HPDE6-E6E7 (cell line): Measurements from ENCODE around the gene CLEC16A.

Experiments
- DNase-seq: peaks from one replicate; pipeline ENCODE4 v3.0.0; 2011; ENCODE audit warnings: missing footprints; ENCODE audit errors: extremely low spot score

The CLEC16A gene

DNA sequence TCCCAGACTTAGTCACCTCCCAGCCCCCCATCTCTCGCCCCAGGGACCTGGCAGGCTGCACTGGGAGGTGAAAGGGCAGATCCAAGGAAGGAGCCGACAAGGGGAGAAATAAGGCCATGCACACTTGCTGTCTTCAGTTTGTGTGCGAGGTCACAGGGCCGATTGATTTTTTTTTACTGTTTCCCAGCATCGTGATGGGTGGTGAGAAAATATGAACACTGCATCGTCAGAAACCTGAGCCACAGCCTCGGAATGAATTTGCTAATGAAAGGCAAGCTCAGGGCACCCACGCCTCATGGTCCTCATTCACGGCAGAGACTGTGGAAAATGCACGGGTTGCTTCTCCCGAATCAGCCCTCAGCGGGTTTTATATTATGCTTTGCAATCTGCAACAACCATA, 213.7 kb downstream of the CLEC16A start:
- no peak for DNase-seq

DNA sequence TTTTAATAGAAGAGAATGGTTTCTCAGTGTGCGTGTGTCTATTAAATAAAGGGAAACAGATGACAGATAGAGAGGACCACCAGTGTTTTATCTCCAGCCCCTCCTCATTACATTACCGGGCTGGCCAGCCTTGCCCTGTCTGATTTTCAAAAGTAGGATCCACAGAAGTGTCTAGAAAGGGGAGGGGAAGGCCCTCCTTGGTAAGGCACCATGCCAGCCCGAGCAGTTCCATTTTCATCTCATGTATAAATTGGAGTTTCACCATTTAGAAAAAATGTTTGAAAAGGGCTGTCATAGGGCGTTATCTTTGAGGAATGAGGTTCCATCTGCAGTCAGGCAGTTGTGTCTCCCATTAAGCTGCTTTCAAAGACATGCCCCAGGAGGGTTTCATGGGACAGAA, 214.9 kb downstream of the CLEC16A start:
- DNase-seq: no peak

DNA sequence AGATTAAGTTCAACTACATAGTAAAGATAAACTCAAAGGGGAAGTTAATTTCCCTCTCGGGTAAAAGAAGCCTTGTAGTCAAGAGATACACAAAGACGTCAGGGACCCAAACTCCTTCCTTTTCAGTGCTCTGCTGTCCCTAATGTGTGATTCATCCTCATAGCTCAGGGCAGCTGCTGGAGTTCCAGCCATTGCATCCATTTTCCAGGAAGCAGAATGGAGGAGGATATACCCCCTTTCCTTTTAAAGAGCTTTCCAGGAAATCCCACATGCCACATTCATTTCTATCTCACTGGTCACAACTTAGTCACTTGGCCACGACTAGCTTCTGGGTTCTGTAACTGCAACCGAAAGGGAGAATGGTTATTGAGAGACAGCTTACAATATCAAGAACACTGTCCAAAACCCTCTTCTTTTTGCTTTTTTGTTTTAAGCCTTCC, 216.3 kb downstream of the CLEC16A start:
- DNase-seq: no peak

DNA sequence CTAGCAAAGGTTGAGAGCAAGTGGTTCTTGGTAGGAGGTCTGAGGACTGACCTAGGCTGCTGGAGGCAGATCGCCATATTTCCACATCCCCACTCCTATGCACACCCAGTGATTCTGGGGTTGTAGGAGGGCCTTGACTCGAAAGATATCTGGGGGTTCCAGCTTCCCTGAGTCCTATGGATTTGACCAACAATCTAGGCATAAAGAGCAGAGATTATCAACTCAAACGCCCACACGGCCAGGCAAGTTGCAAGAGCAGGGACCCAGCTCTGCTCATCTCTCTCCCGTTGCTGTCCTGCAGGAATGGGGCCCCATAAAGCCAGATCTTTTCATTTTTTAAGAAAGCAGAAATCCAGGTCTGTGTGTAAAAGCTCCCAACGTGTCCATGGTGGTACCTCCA, 217.1 kb downstream of the CLEC16A start:
- DNase-seq: no peak

DNA sequence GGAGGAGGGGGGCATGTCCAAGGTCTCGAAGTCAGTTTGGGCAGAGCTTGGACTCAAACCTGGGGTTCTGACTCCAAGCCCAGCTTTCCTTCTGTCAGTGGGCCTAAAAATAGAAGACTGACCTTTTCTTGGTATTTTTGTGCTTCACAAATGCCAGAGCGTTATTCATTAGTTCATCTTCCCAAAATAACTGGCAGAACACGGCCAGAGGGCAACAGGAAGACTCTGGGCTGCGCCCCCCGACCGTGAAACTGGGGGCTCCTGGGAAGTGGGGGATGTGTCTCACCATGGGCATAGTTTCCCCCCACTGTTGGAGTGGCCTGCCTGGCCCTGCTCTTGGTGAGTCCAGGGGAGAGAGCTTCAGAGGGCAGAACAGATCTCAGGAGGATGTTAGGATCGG, 217.6 kb downstream of the CLEC16A start:
- no peak for DNase-seq

DNA sequence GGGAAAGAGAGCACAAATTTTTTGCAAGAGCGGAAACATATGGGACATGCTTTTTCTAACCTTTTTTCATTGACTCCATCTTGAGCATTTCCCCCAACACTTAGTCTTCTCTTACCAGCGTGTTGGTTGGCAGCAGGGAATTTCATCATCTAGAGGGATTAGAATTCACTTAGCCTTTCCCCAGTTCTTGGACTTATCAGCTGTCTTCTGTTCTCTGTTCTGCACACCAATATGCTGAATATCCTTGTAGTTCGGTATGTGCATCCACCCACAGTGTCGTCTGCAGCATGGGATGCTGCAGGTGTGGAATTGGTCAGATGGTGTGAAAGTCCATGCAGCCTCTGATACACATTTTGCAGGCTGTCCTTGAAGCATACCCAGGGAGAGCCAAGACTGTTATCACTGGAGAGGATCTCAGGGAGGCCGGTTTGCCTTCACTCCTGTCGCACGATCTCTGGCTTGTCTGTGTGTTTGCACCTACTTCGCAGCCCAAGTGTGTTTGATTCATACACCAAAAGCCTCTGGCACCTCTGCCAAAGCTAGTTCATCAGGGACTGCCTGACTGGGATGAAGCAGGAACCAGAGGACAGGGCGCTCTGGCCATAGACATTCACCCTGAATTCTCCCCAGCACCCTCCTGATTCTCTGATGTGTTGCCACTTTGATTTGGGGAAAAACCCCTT, 218.4 kb downstream of the CLEC16A start:
- no peak for DNase-seq

DNA sequence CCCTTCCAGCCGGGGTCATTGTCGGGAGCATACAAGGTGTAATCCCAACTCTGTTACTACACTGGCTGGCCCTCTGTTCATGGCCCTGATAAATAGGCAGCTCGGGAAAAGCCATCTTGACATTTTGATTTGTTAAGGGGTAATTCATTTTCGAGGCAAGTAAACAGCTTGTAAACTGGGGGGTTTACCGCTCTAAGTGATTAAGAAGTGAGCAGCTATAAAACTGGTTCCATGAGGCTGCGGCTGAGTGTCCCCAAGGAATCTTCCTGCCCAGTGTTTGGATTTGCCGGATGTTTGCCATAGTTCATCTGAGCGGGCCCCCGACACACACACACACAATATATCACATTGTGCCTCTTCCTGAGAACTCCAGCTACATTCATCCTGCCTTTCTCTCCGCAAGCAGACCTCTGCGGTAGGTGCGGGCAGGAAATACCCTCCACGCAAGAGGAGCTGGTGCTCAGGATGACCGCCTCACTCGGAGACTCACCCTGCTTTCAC, 219.4 kb downstream of the CLEC16A start:
- no peak for DNase-seq

DNA sequence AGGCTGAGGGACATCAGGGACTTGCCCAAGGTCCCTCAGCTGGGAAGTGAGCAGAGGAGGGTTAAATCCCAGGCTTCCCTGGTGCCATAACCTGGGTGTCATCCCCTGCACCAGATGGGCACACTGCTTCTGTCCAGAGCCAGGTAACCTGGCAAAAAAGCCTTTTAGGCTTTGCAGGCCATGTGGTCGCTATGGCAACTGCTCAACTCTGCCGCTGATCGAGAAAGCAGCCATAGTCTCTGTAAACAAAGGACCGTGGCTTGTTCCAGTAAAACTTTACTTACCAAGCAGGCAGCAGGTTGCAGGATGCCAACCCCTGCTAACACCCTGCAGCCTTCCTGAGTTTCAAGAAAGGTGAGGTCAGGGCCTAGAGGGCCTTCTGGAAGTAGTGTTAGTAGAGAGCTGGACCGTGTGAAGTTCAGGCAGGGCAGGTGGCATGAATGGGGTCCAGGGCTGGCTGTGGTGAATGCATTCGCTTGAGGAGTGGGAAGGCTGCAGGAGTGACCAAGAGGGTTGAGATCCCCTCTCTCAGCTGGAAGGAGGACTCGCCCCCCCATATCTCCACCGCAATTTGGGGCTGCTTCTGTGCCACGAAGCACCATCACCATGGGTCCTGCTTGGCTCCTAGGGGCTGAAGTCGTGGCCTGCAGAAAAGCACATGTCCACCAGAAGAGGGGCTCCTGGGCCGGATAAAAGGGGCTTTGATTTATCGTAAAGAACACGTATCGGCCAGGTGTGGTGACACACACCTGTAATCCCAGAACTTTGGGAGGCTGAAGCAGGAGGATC, 220.3 kb downstream of the CLEC16A start:
- DNase-seq: no peak

- DNase-seq: no peak
Measured at GRCh38 chr16:11165349-11165748, 221.0 kb downstream of the CLEC16A start.

GRCh38 chr16:11165894-11166665, 221.7 kb downstream of the CLEC16A start:
- DNase-seq: no peak

DNA sequence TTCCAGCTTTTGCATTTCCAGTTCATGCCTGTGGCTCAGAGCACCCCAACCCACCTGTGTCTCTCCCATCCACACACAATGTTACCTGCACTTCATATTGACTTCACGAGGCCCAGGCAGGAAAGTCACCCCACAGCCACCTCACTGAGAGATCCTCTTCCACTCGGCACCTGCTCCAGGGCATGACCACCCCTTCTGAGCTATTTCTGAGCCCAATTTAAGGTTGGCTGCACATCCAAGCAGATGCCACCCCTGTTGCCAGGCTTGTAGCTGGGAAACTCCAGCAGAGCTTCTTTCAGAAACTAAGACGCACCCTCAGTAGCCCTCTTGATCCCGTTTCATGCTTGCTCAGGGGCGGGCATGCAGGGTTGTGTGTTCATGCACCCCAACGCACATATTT, 223.2 kb downstream of the CLEC16A start:
- no peak for DNase-seq

DNA sequence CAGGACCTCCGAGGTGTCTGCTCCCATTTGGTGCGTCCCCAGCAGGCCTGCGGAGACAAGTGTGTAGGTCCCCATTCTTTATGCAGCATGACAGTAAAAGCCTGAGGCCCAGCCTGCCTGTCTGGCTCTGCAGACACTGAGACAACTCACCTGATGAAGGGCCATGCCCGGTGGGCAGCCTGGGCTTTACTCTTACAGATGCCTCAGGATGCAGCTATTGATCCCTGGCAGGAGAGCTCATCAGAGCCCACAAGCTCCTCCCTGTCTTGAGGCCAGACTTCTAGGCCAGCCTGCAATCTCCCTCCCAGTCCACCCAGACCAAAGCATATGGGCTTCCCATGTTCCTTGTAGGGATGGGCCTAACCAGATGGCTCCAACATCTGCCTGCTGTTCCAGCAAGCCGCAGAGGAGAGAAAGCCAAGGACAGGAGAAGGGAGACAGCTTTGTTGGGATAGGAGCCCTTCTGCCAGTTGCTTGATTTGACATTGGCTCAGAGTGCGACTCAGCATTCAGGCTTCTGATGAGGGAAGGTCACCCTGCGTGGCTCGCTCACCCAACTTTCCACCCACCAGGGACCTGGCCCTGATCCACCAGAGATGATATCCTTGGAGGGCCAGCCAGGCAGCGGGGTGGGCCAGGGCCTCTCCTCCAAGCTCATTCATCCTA, 224.2 kb downstream of the CLEC16A start:
- no peak for DNase-seq

- DNase-seq: no peak
Measured at GRCh38 chr16:11169641-11170040, 225.3 kb downstream of the CLEC16A start.

- DNase-seq: no peak
Measured at GRCh38 chr16:11170201-11170600, 225.8 kb downstream of the CLEC16A start.

DNA sequence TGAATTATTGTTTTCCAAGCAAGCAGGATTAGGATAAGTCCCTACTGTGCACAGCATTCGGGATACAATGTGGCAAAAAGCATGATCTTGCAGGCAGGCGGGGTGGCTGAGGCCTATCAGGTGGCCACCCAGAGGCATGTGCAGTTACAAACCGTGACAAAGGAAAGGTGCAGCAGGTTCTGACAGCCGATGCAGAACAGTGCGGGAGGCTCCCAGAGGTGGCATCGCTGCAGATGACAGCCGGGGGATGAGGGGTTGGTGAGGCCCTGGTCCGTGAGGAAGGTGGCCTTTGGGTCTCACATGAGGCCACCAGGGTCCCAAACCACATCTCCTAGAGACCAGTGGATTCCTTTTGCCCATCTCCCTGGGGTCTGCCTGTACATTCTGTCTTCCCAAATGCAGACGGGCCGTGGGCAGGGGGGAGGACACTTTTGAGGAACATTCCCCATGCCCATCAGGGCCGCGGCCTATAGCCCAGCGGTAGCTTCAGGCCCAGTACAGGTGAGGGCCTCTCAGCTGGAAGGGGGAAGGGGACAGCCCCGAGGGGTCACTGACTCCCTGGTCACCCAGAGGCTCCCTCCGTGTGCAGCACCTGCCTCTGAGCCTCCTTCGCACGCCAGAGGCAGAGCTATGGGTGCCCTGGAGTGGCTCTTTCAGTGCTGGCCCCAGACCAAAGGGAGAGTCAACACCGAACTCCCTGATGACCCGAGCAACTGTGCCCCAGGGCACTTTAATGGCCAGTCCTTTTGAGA, 226.5 kb downstream of the CLEC16A start:
- no peak for DNase-seq

DNA sequence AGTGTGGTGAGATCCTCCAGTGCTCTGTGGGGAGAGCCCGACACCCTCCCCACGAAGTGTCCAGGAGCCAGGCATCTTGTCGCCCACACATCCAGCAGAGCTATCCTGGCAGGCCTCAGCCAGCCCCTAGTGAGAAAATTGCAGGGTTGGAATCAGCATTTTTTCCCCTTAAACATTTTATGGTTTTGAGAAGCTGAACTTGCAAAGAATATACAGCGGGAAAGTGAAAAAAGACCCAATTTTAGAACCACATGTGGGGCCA, 227.0 kb downstream of the CLEC16A start:
- no peak for DNase-seq

- DNase-seq: no peak
Measured at GRCh38 chr16:11171757-11172299, 227.5 kb downstream of the CLEC16A start.

DNA sequence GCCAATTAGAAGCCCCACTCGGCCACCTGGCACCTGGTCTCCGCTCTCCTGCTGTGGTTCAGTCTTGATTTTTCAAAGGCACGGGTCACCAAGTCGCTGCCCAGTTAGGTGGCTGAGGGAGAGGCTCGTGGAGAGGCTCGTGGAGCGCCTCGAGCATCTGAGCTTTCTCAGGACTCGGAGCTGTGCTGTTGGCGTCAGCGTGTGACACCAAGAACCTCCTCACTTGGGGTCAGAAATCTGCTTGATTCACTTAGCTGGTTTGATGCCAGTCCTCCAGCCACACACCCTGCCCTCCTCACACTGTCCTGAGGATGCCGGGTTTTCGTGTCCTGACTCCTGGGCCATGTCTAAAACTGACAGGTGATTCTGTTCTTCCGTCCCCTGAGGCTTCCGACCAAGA, 229.1 kb downstream of the CLEC16A start:
- DNase-seq: no peak

- no peak for DNase-seq
Measured at GRCh38 chr16:11174141-11174540, 229.8 kb downstream of the CLEC16A start.

GRCh38 chr16:11175106-11175786, 230.9 kb downstream of the CLEC16A start:
- no peak for DNase-seq
